Fibroblast of lung (primary cell): ENCODE measurements around the gene CPXM1. TPM values are rescaled to one million over a fixed set of nuclear protein-coding genes. Genes with fewer than 3 reads are reported as not detected.
A peak's percentile ranks its signal among the peaks of the same experiment; 100 is the strongest.
"Not testable (repeated sequence)": the region's sequence is repeated elsewhere in the genome, so short reads cannot be mapped to it uniquely, and the experiment has no call there.

ENCODE experiments used
- DNase-seq, 2 donors: peaks; one replicate each; pipeline versions ENCODE4 v3.0.0 to v3.0.0-alpha.2; 2010; ENCODE audit warnings: low read depth in 2 of 2
- H2AFZ ChIP-seq: 2 replicates; pipeline ENCODE4 v1.5.1; 2012; ENCODE audit warnings: low read length, control low read depth, inconsistent platforms
- H3K27ac ChIP-seq: 2 replicates; pipeline ENCODE4 v1.5.1; 2011; ENCODE audit warnings: low read length, control low read depth; ENCODE audit not compliant: insufficient read depth
- H3K27me3 ChIP-seq: 2 replicates; pipeline ENCODE4 v1.5.1; 2011; ENCODE audit warnings: mild to moderate bottlenecking, low read length; ENCODE audit not compliant: control insufficient read depth, insufficient read depth
- H3K36me3 ChIP-seq: 2 replicates; pipeline ENCODE4 v1.5.1; 2011; ENCODE audit warnings: low read length; ENCODE audit not compliant: control insufficient read depth, insufficient read depth
- H3K4me1 ChIP-seq: 2 replicates; pipeline ENCODE4 v1.5.1; 2011; ENCODE audit warnings: low read length; ENCODE audit not compliant: control insufficient read depth, insufficient read depth; ENCODE audit errors: extremely low read depth
- H3K4me2 ChIP-seq: 2 replicates; pipeline ENCODE4 v1.5.1; 2011; ENCODE audit warnings: low read length, control low read depth; ENCODE audit not compliant: insufficient read depth; ENCODE audit errors: extremely low read depth
- H3K4me3 ChIP-seq, 4 experiments: fragments of 200-600 bp in 1 of 4; sonication (generic) in 1 of 4; replicated peaks in 1 of 4; 2 replicates each; pipeline ENCODE4 v1.5.1; 2011 to 2016; ENCODE audit warnings: low read length in 4 of 4, low read depth in 3 of 4, mild to moderate bottlenecking in 3 of 4, control low read depth in 2 of 4, inconsistent platforms in 1 of 4, mixed read lengths in 1 of 4; ENCODE audit not compliant: insufficient read depth in 1 of 4; ENCODE audit errors: control extremely low read depth in 1 of 4
- H3K79me2 ChIP-seq: 2 replicates; pipeline ENCODE4 v1.5.1; 2012; ENCODE audit warnings: mild to moderate bottlenecking, low read length, inconsistent platforms; ENCODE audit not compliant: control insufficient read depth, insufficient read depth
- H3K9ac ChIP-seq: 2 replicates; pipeline ENCODE4 v1.5.1; 2011; ENCODE audit warnings: mild to moderate bottlenecking, low read length, control low read depth; ENCODE audit not compliant: insufficient read depth
- H3K9me3 ChIP-seq: 2 replicates; pipeline ENCODE4 v1.5.1; 2012; ENCODE audit warnings: low read depth, low read length; ENCODE audit not compliant: control insufficient read depth, insufficient read depth
- H4K20me1 ChIP-seq: 2 replicates; pipeline ENCODE4 v1.5.1; 2011; ENCODE audit warnings: low read length; ENCODE audit not compliant: control insufficient read depth, insufficient read depth; ENCODE audit errors: extremely low read depth
- EZH2 ChIP-seq: IDR thresholded peaks from 2 replicates; pipeline ENCODE4 v1.5.1; 2012; ENCODE audit warnings: low read length, control low read depth, mild to moderate bottlenecking; ENCODE audit errors: missing control alignments
- polyA plus RNA-seq, 2 donors: library from polyadenylated mRNA; depleted of rRNA in 1 of 2; stranded (reverse) in 1 of 2; unstranded in 1 of 2; fragments of >200 nt; gene quantifications; 2 replicates each; pipeline ENCODE4 v1.2.1, GENCODE V29; 2011 to 2012; ENCODE audit warnings: missing spikeins in 1 of 2
- total RNA-seq: library from RNA; depleted of rRNA; stranded (reverse); fragments of >200 nt; gene quantifications from 2 replicates; pipeline ENCODE4 v1.2.1, GENCODE V29; 2014
- TF ChIP-seq, protein P1 (sequence below), 2 donors: IDR thresholded peaks in 1 of 2; conservative IDR thresholded peaks in 1 of 2; 1 replicate in 1 of 2; 2 replicates in 1 of 2; pipeline ENCODE4 v1.5.1; 2011 to 2012; ENCODE audit warnings: low read length in 2 of 2, control low read depth in 1 of 2, inconsistent platforms in 1 of 2, low read depth in 1 of 2, mild to moderate bottlenecking in 1 of 2

CPXM1 gene
- total and polyA plus RNA-seq, 2 donors (not counting 1 experiment from before 2014, with no cell fraction given), result 0.50 to 0.92 TPM

DNA sequence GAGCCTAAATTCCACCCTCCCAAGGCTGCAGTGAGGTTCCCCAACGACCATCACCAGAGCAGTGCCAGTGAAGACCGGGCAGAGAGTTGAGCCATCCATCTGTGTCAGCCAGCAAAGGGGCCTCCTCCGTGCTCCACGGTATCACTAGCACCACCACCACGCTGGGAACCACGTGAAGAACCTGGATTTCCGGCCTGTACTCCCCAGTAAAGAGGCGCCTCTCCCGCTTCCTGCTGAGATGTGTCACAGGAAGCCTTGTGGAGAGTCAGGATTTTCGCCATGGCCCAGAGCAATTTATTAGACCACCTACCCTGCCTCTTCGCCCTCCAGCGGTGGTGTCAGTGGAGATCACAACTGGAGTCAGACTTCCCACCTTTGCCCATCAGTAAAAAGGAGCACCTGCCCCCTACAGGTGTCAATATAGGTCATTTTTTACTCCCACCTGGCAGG, 28.8 kb downstream of the CPXM1 start:
- no peak overlapping the region for H3K4me2 ChIP-seq

DNA sequence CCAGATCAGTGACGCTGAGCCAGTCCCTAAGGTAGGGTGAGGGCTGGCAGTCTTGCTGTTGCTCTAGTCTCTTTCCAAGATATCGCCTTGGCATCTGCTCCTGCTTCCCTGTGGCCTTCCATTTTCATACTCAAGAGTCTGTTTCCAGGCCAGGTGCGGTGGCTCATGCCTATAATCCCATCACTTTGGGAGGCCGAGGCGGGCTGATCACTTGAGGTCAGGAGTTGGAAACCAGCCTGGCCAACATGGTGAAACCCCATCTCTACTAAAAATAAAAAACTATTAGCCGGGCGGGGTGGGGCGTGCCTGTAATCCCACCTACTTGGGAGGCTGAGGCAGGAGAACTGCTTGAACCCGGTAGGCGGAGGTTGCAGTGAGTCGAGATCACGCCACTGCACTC, 30.3 kb downstream of the CPXM1 start:
- H2AFZ ChIP-seq, H3K79me2 ChIP-seq, H3K4me1 ChIP-seq, H3K9ac ChIP-seq, H3K27ac ChIP-seq, H3K36me3 ChIP-seq, DNase-seq, H4K20me1 ChIP-seq, H3K9me3 ChIP-seq, H3K4me3 ChIP-seq, H3K4me2 ChIP-seq: not testable (repeated sequence)
- peaks cover 10% of the 10 kb centered on the region for H3K27me3 ChIP-seq

More for the DNA sequence above, 28.8 kb downstream of the CPXM1 start:
- H3K4me3 ChIP-seq, result no peak overlapping the region
- no peak overlapping the region for H3K9ac ChIP-seq
- H3K9me3 ChIP-seq, result no peaks in the 10 kb centered on the region
- peaks cover 10% of the 10 kb centered on the region for H3K27me3 ChIP-seq
- H4K20me1 ChIP-seq, result no peaks in the 10 kb centered on the region
- no peaks in the 10 kb centered on the region for H3K36me3 ChIP-seq
- no peak overlapping the region for H2AFZ ChIP-seq
- H3K79me2 ChIP-seq, result no peaks in the 10 kb centered on the region
- DNase-seq, result peak in 1 of 2 donors; percentile 9
- H3K4me1 ChIP-seq, result no peaks in the 10 kb centered on the region
- no peak for TF ChIP-seq EZH2
- TF ChIP-seq, protein P1, sequence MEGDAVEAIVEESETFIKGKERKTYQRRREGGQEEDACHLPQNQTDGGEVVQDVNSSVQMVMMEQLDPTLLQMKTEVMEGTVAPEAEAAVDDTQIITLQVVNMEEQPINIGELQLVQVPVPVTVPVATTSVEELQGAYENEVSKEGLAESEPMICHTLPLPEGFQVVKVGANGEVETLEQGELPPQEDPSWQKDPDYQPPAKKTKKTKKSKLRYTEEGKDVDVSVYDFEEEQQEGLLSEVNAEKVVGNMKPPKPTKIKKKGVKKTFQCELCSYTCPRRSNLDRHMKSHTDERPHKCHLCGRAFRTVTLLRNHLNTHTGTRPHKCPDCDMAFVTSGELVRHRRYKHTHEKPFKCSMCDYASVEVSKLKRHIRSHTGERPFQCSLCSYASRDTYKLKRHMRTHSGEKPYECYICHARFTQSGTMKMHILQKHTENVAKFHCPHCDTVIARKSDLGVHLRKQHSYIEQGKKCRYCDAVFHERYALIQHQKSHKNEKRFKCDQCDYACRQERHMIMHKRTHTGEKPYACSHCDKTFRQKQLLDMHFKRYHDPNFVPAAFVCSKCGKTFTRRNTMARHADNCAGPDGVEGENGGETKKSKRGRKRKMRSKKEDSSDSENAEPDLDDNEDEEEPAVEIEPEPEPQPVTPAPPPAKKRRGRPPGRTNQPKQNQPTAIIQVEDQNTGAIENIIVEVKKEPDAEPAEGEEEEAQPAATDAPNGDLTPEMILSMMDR (conservative IDR thresholded peaks at IDR 0.05 in 1 of 2, IDR thresholded peaks at IDR 0.05 in 1 of 2; ENCODE audit: low read depth in 1 of 2, low read length in 2 of 2), result no peak
- no peak overlapping the region for H3K27ac ChIP-seq

DNA sequence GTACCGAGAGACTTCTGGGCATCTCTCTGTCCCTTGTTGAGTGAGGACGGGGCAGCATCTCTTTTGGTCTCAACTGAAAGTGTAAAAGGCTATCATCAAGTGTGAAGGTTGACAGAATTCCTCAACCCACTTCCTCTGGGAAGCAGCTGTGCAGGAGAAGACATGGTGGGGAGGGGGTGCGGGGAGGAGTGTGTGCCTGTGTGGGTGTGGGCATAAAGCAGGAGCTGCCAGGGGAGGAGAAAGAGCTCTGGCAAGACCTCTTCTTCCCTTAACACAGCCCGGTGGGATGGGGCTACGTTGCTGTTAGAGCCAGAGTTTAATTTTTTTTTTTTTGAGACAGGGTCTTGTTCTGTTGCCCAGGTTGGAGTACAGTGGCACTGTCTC, 31.8 kb downstream of the CPXM1 start:
- Histone ChIP-seq H2AFZ (no peak overlapping the region), H3K27me3 (peaks cover 16% of the 10 kb centered on the region)

More for the DNA sequence above, 31.8 kb downstream of the CPXM1 start:
- Histone ChIP-seq H3K4me3 (no peak overlapping the region), H4K20me1 (no peaks in the 10 kb centered on the region), H3K79me2 (no peaks in the 10 kb centered on the region), H3K36me3 (no peaks in the 10 kb centered on the region), H3K9ac (no peak overlapping the region), H3K9me3 (no peaks in the 10 kb centered on the region), H3K27ac (no peak overlapping the region), H3K4me1 (no peaks in the 10 kb centered on the region), H3K4me2 (no peak overlapping the region)
- TF ChIP-seq EZH2, result no peak
- TF ChIP-seq, protein P1 (conservative IDR thresholded peaks at IDR 0.05 in 1 of 2, IDR thresholded peaks at IDR 0.05 in 1 of 2; ENCODE audit: low read depth in 1 of 2, low read length in 2 of 2), result no peak
- no peak for DNase-seq
